Neural cell (in vitro differentiated cells): Measurements from ENCODE around the gene STX18. TPM values are rescaled to one million over a fixed set of nuclear protein-coding genes. Genes with fewer than 3 reads are reported as not detected.
"Not testable (repeated sequence)": the region's sequence is repeated elsewhere in the genome, so short reads cannot be mapped to it uniquely, and the experiment has no call there.

Experiments used
- H2AFZ ChIP-seq: fragments of 200-600, 300-800 bp; sonication (generic), shearing (Covaris generic); 2 replicates; pipeline ENCODE4 v1.6.0; 2014; ENCODE audit warnings: low read depth, mild to moderate bottlenecking, antibody characterized with exemption, low read length, moderate library complexity
- H3F3A ChIP-seq: fragments of 200-600 bp; shearing (Covaris generic); 2 replicates; pipeline ENCODE4 v1.6.1; 2016; ENCODE audit warnings: mild to moderate bottlenecking, moderate library complexity, mixed read lengths, antibody characterized with exemption, low read length; ENCODE audit not compliant: insufficient read depth, poor library complexity, severe bottlenecking
- H3K27ac ChIP-seq: fragments of 200-600, 300-800 bp; sonication (generic), shearing (Covaris generic); 2 replicates; pipeline ENCODE4 v1.5.1; 2014; ENCODE audit warnings: mild to moderate bottlenecking, low read length, moderate library complexity
- H3K27me3 ChIP-seq: fragments of 300-800, 200-600 bp; sonication (generic), shearing (Covaris generic); 2 replicates; pipeline ENCODE4 v1.6.0; 2014; ENCODE audit warnings: mild to moderate bottlenecking, low read depth, low read length, moderate library complexity; ENCODE audit not compliant: insufficient read depth
- H3K36me3 ChIP-seq: fragments of 300-800, 200-600 bp; sonication (generic), shearing (Covaris generic); 2 replicates; pipeline ENCODE4 v1.5.1; 2014; ENCODE audit warnings: mild to moderate bottlenecking, antibody characterized with exemption, low read length, moderate library complexity; ENCODE audit not compliant: insufficient read depth
- H3K4me2 ChIP-seq: fragments of 300-800, 200-600 bp; sonication (generic), shearing (Covaris generic); 2 replicates; pipeline ENCODE4 v1.6.0; 2014; ENCODE audit warnings: mild to moderate bottlenecking, low read length
- H3K4me3 ChIP-seq: fragments of 300-800, 200-600 bp; sonication (generic), shearing (Covaris generic); 2 replicates; pipeline ENCODE4 v1.5.1; 2014; ENCODE audit warnings: mild to moderate bottlenecking, low read length, moderate library complexity
- H3K79me2 ChIP-seq: fragments of 200-600 bp; shearing (Covaris generic); replicated peaks from 2 replicates; pipeline ENCODE4 v1.6.0; 2014; ENCODE audit warnings: mild to moderate bottlenecking, low read length, moderate library complexity; ENCODE audit not compliant: insufficient read depth
- H3K9ac ChIP-seq: fragments of 300-800, 200-600 bp; sonication (generic), shearing (Covaris generic); 2 replicates; pipeline ENCODE4 v1.6.1; 2016; ENCODE audit warnings: mild to moderate bottlenecking, low read length, mixed read lengths
- H3K9me2 ChIP-seq: fragments of 200-600 bp; shearing (Covaris generic); 2 replicates; pipeline ENCODE4 v1.6.1; 2016; ENCODE audit warnings: mild to moderate bottlenecking, low read length, mixed read lengths; ENCODE audit not compliant: insufficient read depth
- H3K9me3 ChIP-seq: fragments of 200-600, 300-800 bp; sonication (generic), shearing (Covaris generic); 2 replicates; pipeline ENCODE4 v1.6.1; 2016; ENCODE audit warnings: mild to moderate bottlenecking, mixed run types, low read length, moderate library complexity, mixed read lengths
- H4K20me1 ChIP-seq: fragments of 200-600 bp; shearing (Covaris generic); 2 replicates; pipeline ENCODE4 v1.6.1; 2016; ENCODE audit warnings: mild to moderate bottlenecking, mixed run types; ENCODE audit not compliant: insufficient read depth
- CTCF ChIP-seq: fragments of 450-650 bp; IDR thresholded peaks from 2 replicates; pipeline ENCODE4 v1.5.1; 2014; ENCODE audit warnings: antibody characterized with exemption, mild to moderate bottlenecking, moderate library complexity; ENCODE audit not compliant: poor library complexity, severe bottlenecking
- EP300 ChIP-seq: fragments of 450-650 bp; conservative IDR thresholded peaks from 2 replicates; pipeline ENCODE4 v1.6.1; 2014; ENCODE audit warnings: antibody characterized with exemption, mild to moderate bottlenecking, moderate library complexity; ENCODE audit not compliant: poor library complexity, severe bottlenecking
- EZH2 ChIP-seq: fragments of 200-600, 300-800 bp; shearing (Covaris generic), sonication (generic); IDR thresholded peaks from 2 replicates; pipeline ENCODE4 v1.6.1; 2014; ENCODE audit warnings: antibody characterized with exemption, low read length, borderline replicate concordance, mild to moderate bottlenecking; ENCODE audit not compliant: insufficient read depth, poor library complexity, severe bottlenecking
- MXI1 ChIP-seq: fragments of 450-650 bp; conservative IDR thresholded peaks from 2 replicates; pipeline ENCODE4 v1.6.1; 2014; ENCODE audit warnings: antibody characterized with exemption, mild to moderate bottlenecking; ENCODE audit not compliant: poor library complexity, severe bottlenecking
- POLR2AphosphoS5 ChIP-seq: IDR thresholded peaks from 2 replicates; pipeline ENCODE4 v1.6.1; 2012
- RAD21 ChIP-seq: fragments of 450-650 bp; conservative IDR thresholded peaks from 2 replicates; pipeline ENCODE4 v1.6.1; 2014; ENCODE audit warnings: antibody characterized with exemption, mild to moderate bottlenecking, moderate library complexity
- REST ChIP-seq: IDR thresholded peaks from 2 replicates; pipeline ENCODE4 v1.6.1; 2012; ENCODE audit warnings: borderline replicate concordance
- SMC3 ChIP-seq: fragments of 450-650 bp; conservative IDR thresholded peaks from 2 replicates; pipeline ENCODE4 v1.6.1; 2014; ENCODE audit warnings: antibody characterized with exemption, mild to moderate bottlenecking, moderate library complexity; ENCODE audit not compliant: poor library complexity
- TAF1 ChIP-seq: IDR thresholded peaks from 2 replicates; pipeline ENCODE4 v1.6.1; 2012; ENCODE audit warnings: low read depth
- polyA plus RNA-seq: library from polyadenylated mRNA; depleted of rRNA; stranded (reverse); fragments of >200 nt; gene quantifications from 2 replicates; pipeline ENCODE4 v1.2.3, GENCODE V29; 2014

Gene STX18
- polyA plus RNA-seq, 1 donor from 2014 or later, result 64.5 TPM

GRCh38 chr4:4470208-4470607, 71.6 kb downstream of the STX18 start:
- no peak for TF ChIP-seq POLR2AphosphoS5
- TF ChIP-seq REST, result no peak
- TF ChIP-seq RAD21, result no peak
- TF ChIP-seq EP300, result no peak
- TF ChIP-seq SMC3, result no peak
- no peak for TF ChIP-seq CTCF
- TF ChIP-seq TAF1, result no peak
- TF ChIP-seq MXI1, result no peak
- Histone ChIP-seq H3K4me3 (no peak overlapping the region), H3K27ac (no peak overlapping the region), H2AFZ (no peak overlapping the region), H4K20me1 (no peaks in the 10 kb centered on the region), H3K79me2 (no peaks in the 10 kb centered on the region), H3K9me3 (no peaks in the 10 kb centered on the region), H3K36me3 (no peaks in the 10 kb centered on the region), H3K9me2 (no peaks in the 10 kb centered on the region), H3K9ac (no peak overlapping the region), H3K4me2 (no peak overlapping the region), H3K27me3 (no peaks in the 10 kb centered on the region), H3F3A (no peaks in the 10 kb centered on the region)

GRCh38 chr4:4465238-4465637, 76.6 kb downstream of the STX18 start:
- not testable (repeated sequence) for H3K4me3 ChIP-seq, H3K9me3 ChIP-seq, H3K4me2 ChIP-seq, H3F3A ChIP-seq, H3K79me2 ChIP-seq, H3K9me2 ChIP-seq, H4K20me1 ChIP-seq, H3K27ac ChIP-seq, H3K36me3 ChIP-seq, H3K27me3 ChIP-seq, H2AFZ ChIP-seq, H3K9ac ChIP-seq

GRCh38 chr4:4462970-4463369, 78.9 kb downstream of the STX18 start:
- no peaks in the 10 kb centered on the region for H3F3A ChIP-seq
- no peaks in the 10 kb centered on the region for H3K27me3 ChIP-seq
- H2AFZ ChIP-seq, result no peak overlapping the region
- no peaks in the 10 kb centered on the region for H4K20me1 ChIP-seq
- no peak overlapping the region for H3K4me2 ChIP-seq
- TF ChIP-seq POLR2AphosphoS5 (no peak), EZH2 (no peak)
- no peak overlapping the region for H3K27ac ChIP-seq
- no peak overlapping the region for H3K4me3 ChIP-seq
- H3K9me3 ChIP-seq, result no peaks in the 10 kb centered on the region
- H3K79me2 ChIP-seq, result no peaks in the 10 kb centered on the region
- no peaks in the 10 kb centered on the region for H3K36me3 ChIP-seq
- no peaks in the 10 kb centered on the region for H3K9me2 ChIP-seq
- H3K9ac ChIP-seq, result no peak overlapping the region
